ENCODE data around the gene CPSF6. TPM values are rescaled to one million over a fixed set of nuclear protein-coding genes. Genes with fewer than 3 reads are reported as not detected.

Gene CPSF6
- total and polyA plus RNA-seq, 9 donors = 24.7 to 98.0 (median 64.0) TPM

GRCh38 chr12:69238589-69239351 lies 599 bp upstream of the CPSF6 start:
- Histone ChIP-seq H3K4me3 (peak overlapping the region; percentile 87), H3K27ac (peak overlapping the region; percentile 40 to 94), H3K27me3 (no peaks in the 10 kb centered on the region), H3K9me3 (no peaks in the 10 kb centered on the region), H3K4me1 (ENCODE audit: insufficient read depth) (peaks cover 9% of the 10 kb centered on the region), H3K36me3 (no peaks in the 10 kb centered on the region)
- intact Hi-C loops (cut with DNase I) = no loop called here
- WGBS, 3 donors = 13 to 14% (median 14%) methylated on average over 16 of the region's 16 CpGs
- no peak for TF ChIP-seq POLR2A (IDR thresholded peaks at IDR 0.05)
- no peak for TF ChIP-seq EP300 (IDR thresholded peaks at IDR 0.05)
- TF ChIP-seq CTCF (IDR thresholded peaks at IDR 0.05) = no peak
- DNase-seq = no peak

GRCh38 chr12:69239922-69240630 lies 707 bp downstream of the CPSF6 start:
- Histone ChIP-seq H3K4me1 (ENCODE audit: insufficient read depth) (peaks cover 14% of the 10 kb centered on the region), H3K36me3 (no peaks in the 10 kb centered on the region), H3K4me3 (peak overlapping the region; percentile 87), H3K27ac (peak overlapping the region; percentile 88 to 94), H3K9me3 (no peaks in the 10 kb centered on the region), H3K27me3 (no peaks in the 10 kb centered on the region)
- intact Hi-C loops (cut with DNase I) = no loop called here
- peak; percentile 34 to 69 (median 58) for DNase-seq
- TF ChIP-seq POLR2A (IDR thresholded peaks at IDR 0.05) (no peak), CTCF (IDR thresholded peaks at IDR 0.05) (no peak), EP300 (IDR thresholded peaks at IDR 0.05) (no peak)
- WGBS, 3 donors = 0% methylated on average over 28 to 68 of the region's 68 CpGs

GRCh38 chr12:69240631-69240995 lies 1.2 kb downstream of the CPSF6 start:
- peak overlapping the region in 1 of 2 donors; percentile 94 for H3K27ac ChIP-seq
- intact Hi-C loops (cut with DNase I) = no loop called here
- no peak for TF ChIP-seq EP300 (IDR thresholded peaks at IDR 0.05)
- TF ChIP-seq CTCF (IDR thresholded peaks at IDR 0.05) = no peak
- no peak for TF ChIP-seq POLR2A (IDR thresholded peaks at IDR 0.05)
- H3K4me1 ChIP-seq (ENCODE audit: insufficient read depth) = peaks cover 16% of the 10 kb centered on the region
- no peaks in the 10 kb centered on the region for H3K36me3 ChIP-seq
- DNase-seq = no peak
- no peaks in the 10 kb centered on the region for H3K27me3 ChIP-seq
- peak overlapping the region; percentile 87 for H3K4me3 ChIP-seq
- no peaks in the 10 kb centered on the region for H3K9me3 ChIP-seq
- 1 to 2% (median 1%) methylated on average over 11 of the region's 11 CpGs for WGBS, 3 donors

GRCh38 chr12:69241438-69242092 lies 2.2 kb downstream of the CPSF6 start:
- intact Hi-C loops (cut with DNase I) = no loop called here
- Histone ChIP-seq H3K27me3 (no peaks in the 10 kb centered on the region), H3K36me3 (no peaks in the 10 kb centered on the region), H3K4me1 (ENCODE audit: insufficient read depth) (peaks cover 19% of the 10 kb centered on the region), H3K27ac (no peak overlapping the region), H3K9me3 (no peaks in the 10 kb centered on the region), H3K4me3 (peak overlapping the region; percentile 5)
- DNase-seq = no peak
- 24 to 37% (median 27%) methylated on average over 5 of the region's 5 CpGs for WGBS, 3 donors
- no peak for TF ChIP-seq CTCF (IDR thresholded peaks at IDR 0.05)
- TF ChIP-seq POLR2A (IDR thresholded peaks at IDR 0.05) = no peak
- TF ChIP-seq EP300 (IDR thresholded peaks at IDR 0.05) = no peak
